Hair follicle dermal papilla cell (primary cell): ENCODE measurements around the gene CENPQ. TPM values are rescaled to one million over a fixed set of nuclear protein-coding genes. Genes with fewer than 3 reads are reported as not detected.

Experiments used
- total RNA-seq: library from RNA; depleted of rRNA; stranded (reverse); fragments of >200 nt; gene quantifications from 2 replicates; pipeline ENCODE4 v1.2.3, GENCODE V29; 2012

The CENPQ gene, protein sequence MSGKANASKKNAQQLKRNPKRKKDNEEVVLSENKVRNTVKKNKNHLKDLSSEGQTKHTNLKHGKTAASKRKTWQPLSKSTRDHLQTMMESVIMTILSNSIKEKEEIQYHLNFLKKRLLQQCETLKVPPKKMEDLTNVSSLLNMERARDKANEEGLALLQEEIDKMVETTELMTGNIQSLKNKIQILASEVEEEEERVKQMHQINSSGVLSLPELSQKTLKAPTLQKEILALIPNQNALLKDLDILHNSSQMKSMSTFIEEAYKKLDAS
- total RNA-seq: 3.1 and 3.3 TPM in 2 replicates

DNA sequence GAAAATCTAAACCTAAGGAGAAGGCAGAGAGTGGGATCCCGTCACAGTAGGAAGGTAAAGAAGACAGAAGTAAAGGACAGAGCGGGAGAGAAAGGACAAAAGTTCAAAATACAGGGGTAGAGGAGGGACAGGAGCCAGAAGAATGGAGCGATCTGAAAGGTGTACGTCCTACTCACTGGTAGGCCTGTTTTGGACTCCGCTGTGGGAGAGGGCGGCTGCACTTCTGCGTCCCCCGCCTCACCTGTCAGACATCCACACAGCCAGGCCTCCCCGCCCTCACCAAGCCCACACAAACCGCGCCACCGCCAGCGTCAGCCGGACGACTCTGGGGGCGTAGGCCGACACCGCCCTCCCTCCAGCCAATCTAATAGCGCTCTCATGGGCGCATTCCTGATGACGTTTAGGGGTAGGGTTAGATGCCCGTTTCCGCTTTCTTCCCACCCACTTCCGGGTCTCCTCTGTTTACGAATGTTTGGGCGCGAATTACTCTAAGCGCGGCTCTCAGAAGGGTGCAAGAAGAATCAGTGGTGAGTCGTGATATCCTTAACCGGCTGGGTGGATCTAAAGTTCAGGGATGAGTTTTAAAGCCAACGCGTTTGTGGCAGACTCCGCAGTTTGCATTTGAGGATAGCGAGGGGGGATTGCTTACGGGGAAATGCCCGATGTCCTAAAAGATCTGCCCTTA lies at the start of gene CENPQ, which contains the start of gene MMUT:
Gene CENPQ (plus strand): TSS at position 444 of the 685 bp plus-strand sequence. CDS start 6,807 bp downstream, outside the sequence.
Gene MMUT (minus strand): TSS at position 327 of the 685 bp plus-strand sequence. CDS start 3,787 bp downstream, outside the sequence.

DNA sequence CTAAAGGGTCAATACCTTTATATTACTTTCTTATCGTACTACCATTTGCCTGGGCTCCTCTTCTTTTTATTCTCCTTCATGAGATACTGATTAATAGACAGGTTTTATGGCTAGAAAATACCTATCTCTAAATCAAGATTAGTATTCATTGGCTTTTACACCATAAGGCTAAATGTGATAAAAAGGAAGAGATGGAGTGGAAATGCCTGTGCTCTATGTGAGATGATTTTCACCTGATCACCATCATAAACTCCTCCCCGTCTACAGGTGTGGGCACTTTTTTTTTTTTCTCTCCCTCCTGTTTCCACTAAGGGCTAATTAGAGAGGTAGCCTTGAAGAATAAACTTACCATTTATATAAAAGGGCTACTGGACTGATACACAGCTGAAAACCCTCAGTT lies 36.5 kb downstream of the CENPQ start, which contains the start of gene GLYATL3:
Gene GLYATL3 (plus strand): TSS at position 301 of the 400 bp plus-strand sequence. CDS start 12,068 bp downstream, outside the sequence.

Other genes starting within 250 kb of the CENPQ start
- 11.2 and 12.9 TPM in 2 replicates for gene MMUT, start 117 bp upstream of the CENPQ start, total RNA-seq
- not detected in 2 replicates for gene GLYATL3, start 36.6 kb downstream of the CENPQ start, total RNA-seq
- 0.12 TPM in 1 of 2 replicates, not detected in the other for gene C6orf141, start 87.3 kb downstream of the CENPQ start, total RNA-seq
- not detected in 2 replicates for gene RHAG, start 173.5 kb downstream of the CENPQ start, total RNA-seq